OCI-M2 (cell line): ENCODE measurements around the gene GALNT18.

Experiments
- DNase-seq: peaks from one replicate; lab custom pipeline; 2025; ENCODE audit not compliant: unreplicated experiment; lab: John Stamatoyannopoulos, UW

Gene GALNT18

GRCh38 chr11:11251394-11251970 lies 370.3 kb downstream of the GALNT18 start:
- DNase-seq: no peak

GRCh38 chr11:11250470-11250869 lies 371.3 kb downstream of the GALNT18 start:
- no peak for DNase-seq

- no peak for DNase-seq
Measured at GRCh38 chr11:11247576-11247975, 374.2 kb downstream of the GALNT18 start.

- DNase-seq: no peak
Measured at GRCh38 chr11:11247086-11247485, 374.7 kb downstream of the GALNT18 start.

GRCh38 chr11:11246166-11246565 lies 375.6 kb downstream of the GALNT18 start:
- no peak for DNase-seq

GRCh38 chr11:11245453-11245852 lies 376.4 kb downstream of the GALNT18 start:
- no peak for DNase-seq

GRCh38 chr11:11244470-11245080 lies 377.2 kb downstream of the GALNT18 start:
- DNase-seq: no peak

GRCh38 chr11:11243590-11244469 lies 378.0 kb downstream of the GALNT18 start:
- no peak for DNase-seq

- DNase-seq: no peak
Measured at GRCh38 chr11:11243209-11243589, 378.6 kb downstream of the GALNT18 start.

GRCh38 chr11:11241284-11241683 lies 380.5 kb downstream of the GALNT18 start:
- no peak for DNase-seq

GRCh38 chr11:11239959-11240358 lies 381.8 kb downstream of the GALNT18 start:
- DNase-seq: no peak

- DNase-seq: no peak
Measured at GRCh38 chr11:11237070-11237832, 384.6 kb downstream of the GALNT18 start.

GRCh38 chr11:11236498-11237059 lies 385.2 kb downstream of the GALNT18 start:
- no peak for DNase-seq

- no peak for DNase-seq
Measured at GRCh38 chr11:11231763-11232162, 390.0 kb downstream of the GALNT18 start.

GRCh38 chr11:11230802-11231562 lies 390.8 kb downstream of the GALNT18 start:
- DNase-seq: no peak

GRCh38 chr11:11230087-11230486 lies 391.7 kb downstream of the GALNT18 start:
- no peak for DNase-seq

- no peak for DNase-seq
Measured at GRCh38 chr11:11229647-11230046, 392.2 kb downstream of the GALNT18 start.

- DNase-seq: no peak
Measured at GRCh38 chr11:11227296-11228085, 394.3 kb downstream of the GALNT18 start.
